Kidney epithelial cell (primary cell): ENCODE measurements around the gene MLST8. TPM values are rescaled to one million over a fixed set of nuclear protein-coding genes. Genes with fewer than 3 reads are reported as not detected.

Source experiments
- DNase-seq: peaks from one replicate; pipeline ENCODE4 v3.0.0-alpha.2; 2010; ENCODE audit warnings: low read depth
- H3K27me3 ChIP-seq: 2 replicates; pipeline ENCODE4 v1.6.0; 2011; ENCODE audit warnings: low read length; ENCODE audit not compliant: control insufficient read depth, insufficient read depth
- H3K36me3 ChIP-seq: 2 replicates; pipeline ENCODE4 v1.5.1; 2011; ENCODE audit warnings: low read length; ENCODE audit not compliant: control insufficient read depth, insufficient read depth
- H3K4me3 ChIP-seq: 2 replicates; pipeline ENCODE4 v1.5.1; 2011; ENCODE audit warnings: low read depth, mild to moderate bottlenecking, control low read depth, low read length
- CTCF ChIP-seq: IDR thresholded peaks from 2 replicates; pipeline ENCODE4 v1.5.1; 2011; ENCODE audit warnings: mild to moderate bottlenecking, moderate library complexity, low read length, control low read depth, inconsistent platforms; ENCODE audit not compliant: insufficient read depth, poor library complexity, severe bottlenecking
- total RNA-seq: library from RNA; depleted of rRNA; stranded (reverse); fragments of >200 nt; gene quantifications from 2 replicates; pipeline ENCODE4 v1.2.3, GENCODE V29; 2015

MLST8 gene
- total RNA-seq, 1 donor from 2014 or later, result 77.2 TPM

- Histone ChIP-seq H3K4me3 (no peak overlapping the region), H3K27me3 (peaks cover 47% of the 10 kb centered on the region), H3K36me3 (no peaks in the 10 kb centered on the region)
- peak; percentile 60 for TF ChIP-seq CTCF
- no peak for DNase-seq
Measured at GRCh38 chr16:2194852-2195321, 10.4 kb upstream of the MLST8 start.

GRCh38 chr16:2195322-2196161, 9.7 kb upstream of the MLST8 start:
- TF ChIP-seq CTCF, result no peak
- Histone ChIP-seq H3K4me3 (peak overlapping the region; percentile 3), H3K27me3 (peaks cover 50% of the 10 kb centered on the region), H3K36me3 (no peaks in the 10 kb centered on the region)
- DNase-seq, result no peak

GRCh38 chr16:2196162-2196980, 8.9 kb upstream of the MLST8 start, which contains the start of gene CASKIN1:
Gene CASKIN1 (minus strand): TSS chr16:2196605. CDS start chr16:2196432, 173 bp downstream.
- H3K4me3 ChIP-seq, result peak within 1 kb of the TSS; percentile 21
- peaks cover 50% of the 10 kb centered on the region for H3K27me3 ChIP-seq
- DNase-seq, result no peak
- no peak for TF ChIP-seq CTCF
- no peaks in the 10 kb centered on the region for H3K36me3 ChIP-seq

- Histone ChIP-seq H3K36me3 (no peaks in the 10 kb centered on the region), H3K4me3 (no peak overlapping the region), H3K27me3 (peaks cover 50% of the 10 kb centered on the region)
- no peak for DNase-seq
- TF ChIP-seq CTCF, result no peak
Measured at GRCh38 chr16:2196981-2197511, 8.2 kb upstream of the MLST8 start.

- Histone ChIP-seq H3K27me3 (peaks cover 50% of the 10 kb centered on the region), H3K36me3 (no peaks in the 10 kb centered on the region), H3K4me3 (no peak overlapping the region)
- TF ChIP-seq CTCF, result no peak
- no peak for DNase-seq
Measured at GRCh38 chr16:2197765-2198164, 7.5 kb upstream of the MLST8 start.
